ENCODE measurements around the gene THRB.

THRB gene

DNA sequence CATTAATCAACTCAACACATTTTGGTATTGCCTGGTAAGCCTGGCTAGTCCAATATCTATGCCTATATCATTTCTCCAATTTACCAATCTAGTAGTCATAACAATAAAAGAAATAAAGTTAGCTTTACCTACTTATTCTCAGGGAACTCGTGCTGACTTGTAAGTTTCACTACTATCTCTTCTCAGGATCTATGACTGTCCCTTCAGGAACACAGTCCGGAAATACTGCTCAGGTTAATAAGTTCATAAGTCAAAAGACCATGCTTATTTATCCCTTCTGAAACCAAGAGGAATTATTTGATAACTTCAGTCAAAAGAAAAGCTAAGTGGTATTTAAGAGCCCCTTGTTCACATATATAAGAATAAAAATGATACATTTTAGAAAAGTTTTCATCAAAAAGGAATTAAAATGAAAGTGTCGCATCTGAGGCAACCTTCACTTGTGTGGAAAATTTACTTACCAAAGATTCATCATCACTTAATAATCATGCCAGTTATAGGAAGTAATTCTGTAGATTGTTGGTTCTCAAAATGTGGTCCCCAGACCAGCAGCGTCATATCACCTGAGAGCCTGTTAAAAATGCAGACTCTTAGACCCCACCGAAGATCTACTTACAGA is 15.5 kb upstream of the THRB start:
- no peak for DNase-seq

DNA sequence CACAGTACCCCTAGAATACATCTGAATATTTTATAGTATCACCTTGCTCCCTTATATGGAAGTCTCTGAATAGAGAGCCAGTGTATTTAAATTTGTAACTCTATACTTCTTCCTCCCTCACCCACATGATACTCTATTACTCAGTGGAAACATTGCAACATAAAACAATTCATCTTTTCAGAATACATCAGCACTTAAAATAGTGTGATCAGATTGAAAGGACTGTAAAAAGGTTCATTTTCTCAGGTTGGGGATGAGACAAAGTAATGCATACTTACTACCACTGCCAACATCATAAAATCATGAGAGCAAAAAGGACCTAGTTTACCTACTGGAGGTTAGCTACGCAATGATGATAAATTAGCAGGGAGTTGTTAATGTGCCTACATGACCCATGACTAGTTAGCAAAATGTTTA is 13.8 kb upstream of the THRB start:
- DNase-seq = peak; percentile 45

DNA sequence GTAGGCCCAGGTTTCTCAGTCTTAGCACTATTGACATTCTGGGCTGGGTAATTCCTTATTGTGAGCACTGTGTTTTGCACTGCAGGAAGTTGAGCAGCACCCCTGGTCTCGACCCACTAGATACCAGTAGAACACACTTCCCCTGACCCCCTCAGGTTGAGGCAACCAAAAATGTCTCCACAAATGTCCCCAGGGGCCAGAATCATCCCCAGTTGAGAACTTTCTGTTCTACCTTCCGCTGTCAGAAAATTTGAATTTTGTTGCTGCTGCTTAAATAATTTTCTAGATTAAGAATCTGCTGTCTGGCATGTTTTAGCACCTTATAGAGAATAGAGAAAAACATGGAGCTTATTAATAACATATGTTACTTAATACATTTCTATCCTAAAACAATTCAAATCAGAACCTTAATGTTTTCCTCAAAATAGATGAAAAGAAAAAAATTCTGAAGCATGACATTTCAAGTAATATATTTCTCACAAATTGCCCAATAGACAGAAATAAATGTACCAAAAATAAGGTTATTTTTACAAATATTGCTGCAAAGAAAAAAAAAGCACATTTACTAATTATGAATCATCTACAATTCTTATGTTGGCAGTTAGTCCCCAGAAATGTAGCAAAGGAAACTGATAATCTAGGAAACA is 13.2 kb upstream of the THRB start:
- no peak for DNase-seq

DNA sequence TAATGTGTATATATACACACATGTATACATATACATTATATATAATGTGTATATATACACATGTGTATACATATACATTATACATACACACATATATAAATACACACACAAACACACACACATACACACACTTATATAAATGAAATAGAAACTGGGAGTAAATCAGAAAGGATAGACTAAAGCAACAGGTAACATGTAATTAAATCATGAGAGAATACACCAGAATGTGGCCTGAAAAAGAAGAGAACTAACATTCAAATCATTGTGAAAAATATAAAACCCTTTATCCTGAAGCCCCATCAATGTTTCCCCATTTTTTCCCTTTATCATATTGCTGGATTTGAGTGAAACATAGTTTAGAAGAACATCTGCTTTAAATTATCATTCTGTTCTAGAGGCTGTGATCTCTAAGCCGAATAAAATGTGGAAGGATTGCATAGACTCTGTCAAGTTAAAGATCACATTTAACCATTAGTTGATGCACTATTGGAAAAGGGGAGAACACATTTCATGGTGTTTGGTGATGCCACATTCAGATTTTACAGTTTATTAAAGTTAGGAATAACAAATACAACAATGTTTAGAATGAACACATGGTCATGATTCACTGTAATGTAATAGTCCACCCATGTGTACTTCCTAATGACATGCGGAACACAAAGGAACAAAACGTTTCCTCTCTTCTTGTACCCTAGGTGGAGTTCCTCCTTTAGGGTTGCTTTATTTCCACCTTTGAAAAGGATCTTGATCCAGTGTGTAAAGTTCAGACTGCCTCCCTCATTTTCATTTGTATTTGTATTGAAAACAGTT is 12.5 kb upstream of the THRB start:
- DNase-seq = no peak

GRCh38 chr3:24505691-24506550 is 11.3 kb upstream of the THRB start:
- DNase-seq = no peak

DNA sequence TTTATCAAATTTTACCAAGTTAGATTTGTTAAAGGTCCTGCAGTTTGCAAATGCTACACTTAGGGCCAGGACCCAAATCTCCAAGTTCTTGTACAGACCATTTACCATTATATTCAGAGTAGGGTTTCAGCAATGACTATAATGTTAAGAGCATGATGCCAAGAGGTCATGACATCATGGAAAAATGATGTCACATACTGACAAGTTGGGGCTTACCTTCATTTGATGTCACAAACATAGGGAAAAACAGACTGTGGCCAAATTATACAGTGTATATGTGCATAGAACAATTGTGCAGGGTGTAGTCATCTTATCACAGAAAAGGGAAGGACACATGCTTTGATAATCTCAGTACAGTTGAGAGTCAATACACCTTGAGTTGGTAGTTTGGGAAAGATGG is 10.1 kb upstream of the THRB start:
- DNase-seq = no peak

DNA sequence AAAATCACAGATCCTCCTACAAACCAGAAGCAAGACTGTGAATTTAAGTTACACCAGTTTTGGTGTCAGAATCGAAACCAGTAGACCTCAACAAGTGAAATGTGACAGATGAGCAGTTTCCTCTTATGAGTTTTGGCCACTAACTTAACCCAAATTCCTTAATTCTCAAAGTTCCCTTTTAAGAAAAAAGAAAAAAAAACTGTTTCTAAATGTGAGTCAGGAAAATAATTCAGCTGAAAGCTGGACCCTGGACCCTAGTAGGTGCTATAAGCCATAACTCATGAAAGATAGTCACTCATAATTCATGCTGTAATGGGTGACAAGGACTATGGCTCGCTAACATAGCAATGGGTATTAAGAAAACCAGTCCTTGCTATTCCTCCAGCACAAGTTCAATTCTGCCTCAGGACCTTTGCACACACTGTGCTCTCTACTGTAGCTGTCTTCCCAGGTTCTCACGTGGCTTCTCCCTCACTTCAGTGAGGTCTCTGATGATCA is 9.0 kb upstream of the THRB start:
- DNase-seq = no peak

DNA sequence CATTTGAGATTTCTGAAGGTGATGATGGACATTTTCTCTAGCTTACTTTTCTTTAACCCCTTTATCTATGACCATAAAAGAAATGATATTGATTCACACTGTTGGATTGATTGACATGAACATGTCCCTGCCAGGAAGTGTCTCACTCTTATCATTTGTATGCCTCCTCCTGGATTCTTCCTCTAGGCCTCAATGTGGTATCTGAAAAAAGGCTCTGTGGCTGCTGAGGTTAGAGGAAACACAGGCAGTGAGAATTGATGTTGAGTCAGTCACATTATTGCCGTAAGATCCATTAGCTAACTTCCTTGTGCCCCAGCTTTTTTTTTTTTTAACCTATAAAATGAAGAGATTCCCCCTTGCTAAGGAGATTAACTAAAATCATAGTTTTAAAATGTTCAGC is 8.0 kb upstream of the THRB start:
- no peak for DNase-seq

- no peak for DNase-seq
Observed at GRCh38 chr3:24500806-24501205, 6.2 kb upstream of the THRB start.

DNA sequence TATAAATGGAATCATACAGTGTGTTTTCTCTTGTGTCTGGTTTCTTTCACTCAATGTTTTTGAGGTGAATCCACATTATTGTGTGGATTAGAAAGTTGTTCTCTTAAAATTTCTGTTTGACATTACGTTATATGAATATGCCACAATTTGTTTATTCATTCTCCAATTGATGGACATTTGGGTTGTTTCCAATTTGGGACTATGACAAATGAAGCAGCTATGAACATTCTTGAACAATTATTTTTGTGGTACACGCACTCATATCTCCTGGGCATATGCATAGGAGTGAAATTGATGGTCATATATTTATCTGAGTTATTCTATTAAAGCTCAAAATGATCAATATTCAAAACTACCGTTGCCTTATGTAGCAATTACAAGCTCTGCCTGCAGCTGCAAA is 5.3 kb upstream of the THRB start:
- DNase-seq = no peak

- no peak for DNase-seq
Observed at GRCh38 chr3:24498796-24499195, 4.1 kb upstream of the THRB start.

DNA sequence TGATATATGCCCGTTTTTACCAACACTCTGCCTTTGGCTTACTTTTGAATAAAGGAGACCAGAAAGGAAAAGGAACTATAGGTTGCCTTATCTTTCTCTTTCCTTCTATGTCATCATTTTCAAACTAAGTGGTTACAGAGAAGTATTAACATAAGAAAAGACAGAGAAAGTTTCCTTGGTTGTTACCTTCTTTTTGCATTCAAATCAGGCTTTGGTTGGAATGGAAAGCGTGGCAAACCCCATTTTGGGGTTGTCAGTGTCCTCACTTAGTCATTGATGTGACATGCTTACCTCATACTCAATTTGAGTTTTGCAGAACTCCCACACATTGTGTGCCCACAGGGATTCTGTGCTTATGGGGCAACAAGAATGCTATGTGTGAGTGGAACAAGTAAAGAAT is 3.7 kb upstream of the THRB start:
- no peak for DNase-seq

DNA sequence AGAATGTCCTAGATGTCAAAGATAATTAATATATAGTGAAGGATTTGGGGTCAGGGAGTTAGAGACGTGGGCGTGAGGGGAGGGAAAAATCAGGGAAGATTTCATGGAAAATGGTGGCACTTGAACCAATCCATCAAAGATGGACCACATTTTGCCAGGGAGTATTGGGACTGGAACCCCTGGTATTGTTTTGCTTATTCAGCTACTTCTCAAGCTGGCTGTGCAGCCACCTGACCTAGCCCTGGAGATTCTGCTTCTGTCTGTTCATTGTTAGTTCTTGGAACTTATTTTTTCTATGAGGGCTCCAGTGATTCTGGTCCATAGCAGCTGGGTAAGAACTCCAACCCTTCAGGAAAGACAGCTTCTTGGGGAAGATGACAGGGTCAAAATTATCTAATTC is 3.3 kb upstream of the THRB start:
- DNase-seq = no peak

- DNase-seq = no peak
Observed at GRCh38 chr3:24496529-24497482, 2.2 kb upstream of the THRB start.

DNA sequence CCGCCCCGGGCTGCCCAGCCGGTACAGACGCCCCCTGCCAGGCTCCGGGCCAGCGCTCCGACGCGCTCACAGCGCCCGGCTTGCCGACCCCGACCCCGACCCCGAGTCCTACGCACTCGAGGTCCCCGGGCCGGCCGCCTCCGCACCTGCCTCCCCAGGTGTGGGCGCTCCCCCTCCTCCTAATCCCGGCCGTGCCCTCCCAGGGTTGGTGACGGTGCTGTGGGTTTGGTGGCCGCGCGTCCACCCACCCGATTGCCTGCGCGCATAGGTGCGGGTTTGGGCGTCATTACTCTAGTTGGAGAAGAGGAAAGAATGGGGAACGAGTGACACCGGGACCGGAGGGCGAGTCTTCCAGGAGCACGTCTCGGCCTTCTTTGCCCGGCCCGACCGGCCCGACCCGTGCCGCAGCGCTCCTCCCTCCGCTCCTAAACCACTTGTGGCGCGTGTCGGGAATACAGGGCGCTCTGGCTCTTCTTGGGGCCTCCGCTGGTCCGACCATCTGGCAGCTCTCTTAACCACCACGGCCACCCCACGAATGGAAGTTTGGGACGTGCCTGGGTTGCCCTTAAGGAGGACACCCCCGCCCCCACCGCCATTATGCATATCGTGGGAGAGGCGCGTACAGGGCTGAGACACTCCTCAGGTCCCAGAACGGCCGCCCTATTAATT is 810 bp upstream of the THRB start:
- DNase-seq = peak; percentile 27

DNA sequence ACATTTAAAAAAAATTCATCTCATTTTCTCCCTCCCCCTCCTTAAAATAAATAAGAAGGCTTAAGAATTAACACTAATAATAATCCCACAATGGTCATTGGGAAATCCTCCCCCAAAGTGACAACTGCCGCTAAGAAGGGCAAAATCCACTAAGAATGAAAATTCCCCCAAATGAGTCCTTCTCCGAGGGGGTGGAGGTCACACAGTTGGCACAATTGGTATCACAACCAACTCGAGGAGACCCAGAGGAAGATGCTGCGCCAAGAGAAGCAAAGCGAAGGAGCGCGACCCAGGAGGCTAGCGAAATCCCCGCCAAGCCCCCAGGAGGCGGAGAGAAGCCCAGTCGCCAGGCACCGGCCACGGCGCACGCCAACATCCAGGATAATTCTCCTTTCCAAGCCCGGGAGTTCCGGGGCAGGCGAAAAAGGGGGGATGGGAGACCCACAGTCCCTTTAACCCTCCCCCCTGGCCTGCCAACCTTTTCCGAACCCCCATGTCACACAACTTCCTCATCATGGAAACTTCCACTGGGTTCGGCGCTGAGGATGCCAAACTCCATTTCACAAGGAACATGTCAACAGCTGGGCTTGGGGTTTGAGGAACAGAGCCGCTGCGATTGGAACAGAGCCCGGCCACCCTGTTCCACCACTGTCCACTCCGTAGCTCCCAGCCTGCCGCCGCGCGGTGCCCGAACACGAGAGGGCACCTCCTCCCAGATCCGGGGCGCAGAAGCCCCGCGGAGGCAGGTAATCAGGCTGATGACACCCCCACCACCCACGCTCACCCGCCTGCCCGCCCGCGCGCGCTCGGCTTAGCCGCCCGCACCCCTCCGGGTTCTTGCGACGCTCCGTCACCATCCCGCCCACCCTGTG is 668 bp downstream of the THRB start:
- DNase-seq = no peak

- DNase-seq = peak; percentile 7
Observed at GRCh38 chr3:24492971-24493551, 1.6 kb downstream of the THRB start.

DNA sequence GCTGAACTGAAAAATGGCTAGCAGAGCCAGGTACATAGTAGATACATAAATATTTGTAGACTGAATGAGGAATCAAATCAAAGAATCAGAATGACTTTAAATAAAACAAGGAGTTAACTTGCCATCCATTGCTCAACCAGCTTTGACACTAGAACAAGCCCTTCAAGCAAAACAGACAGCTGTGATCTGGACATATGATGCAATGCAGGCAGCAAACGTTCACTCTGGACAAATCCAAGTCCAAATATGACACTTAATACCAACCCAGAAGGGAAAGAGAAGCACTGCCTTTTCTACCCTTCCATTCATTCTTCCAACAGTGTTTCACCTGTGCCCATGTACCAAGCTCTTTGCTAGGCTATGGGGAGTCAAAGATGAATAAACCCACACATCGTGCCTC is 4.5 kb downstream of the THRB start:
- no peak for DNase-seq

- no peak for DNase-seq
Observed at GRCh38 chr3:24487325-24488262, 7.1 kb downstream of the THRB start.

Measured in NCI-H774 (cell line).